Liver (tissue), 3 donors: ENCODE results near the gene SNF8.

ENCODE experiments used
- RXRA ChIP-seq, 2 donors: IDR thresholded peaks; 2 replicates each; pipeline ENCODE4 v1.6.1; 2017 to 2018; ENCODE audit warnings: antibody characterized with exemption in 2 of 2, mild to moderate bottlenecking in 1 of 2
- TAF1 ChIP-seq: conservative IDR thresholded peaks from 2 replicates; pipeline ENCODE4 v1.6.1; 2016; ENCODE audit warnings: antibody characterized with exemption, mild to moderate bottlenecking
- YY1 ChIP-seq: IDR thresholded peaks from 2 replicates; pipeline ENCODE4 v1.6.1; 2016; ENCODE audit warnings: antibody characterized with exemption, mild to moderate bottlenecking
- TF ChIP-seq, protein P1 (sequence below): fragments of 150-350 bp; IDR thresholded peaks from 2 replicates; pipeline ENCODE4 v1.5.1; 2017; ENCODE audit warnings: improper control_type of control experiment, low read depth, low read length; ENCODE audit not compliant: missing input control
- TF ChIP-seq, protein P2 (sequence below): IDR thresholded peaks from 2 replicates; pipeline ENCODE4 v1.6.1; 2016; ENCODE audit warnings: antibody characterized with exemption
- TF ChIP-seq, protein P3 (sequence below): IDR thresholded peaks from 2 replicates; pipeline ENCODE4 v1.6.1; 2016; ENCODE audit warnings: antibody characterized with exemption, mild to moderate bottlenecking
- donor health status: healthy.
- donor health status: healthy.

DNA sequence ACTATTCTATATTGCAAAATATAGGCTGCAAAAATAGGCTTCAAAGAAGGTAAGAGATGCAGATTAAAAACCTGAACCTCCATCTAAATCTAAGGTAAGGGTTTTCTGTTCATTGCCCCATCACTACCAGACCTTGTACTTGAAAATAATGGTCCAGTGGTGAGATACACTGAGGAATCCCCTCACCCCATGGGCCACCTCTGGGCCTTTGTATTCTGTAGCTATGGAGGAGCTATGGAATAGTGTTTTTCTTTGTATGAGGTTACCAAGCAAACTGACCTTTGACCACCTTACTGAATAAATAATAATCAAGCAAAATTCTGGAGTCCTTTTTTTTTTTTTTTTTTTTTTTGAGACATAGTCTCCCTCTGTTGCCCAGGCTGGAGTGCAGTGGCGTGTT, 41.2 kb downstream of the SNF8 start:
- no peak for TF ChIP-seq TAF1
- TF ChIP-seq YY1: no peak
- TF ChIP-seq, protein P1, sequence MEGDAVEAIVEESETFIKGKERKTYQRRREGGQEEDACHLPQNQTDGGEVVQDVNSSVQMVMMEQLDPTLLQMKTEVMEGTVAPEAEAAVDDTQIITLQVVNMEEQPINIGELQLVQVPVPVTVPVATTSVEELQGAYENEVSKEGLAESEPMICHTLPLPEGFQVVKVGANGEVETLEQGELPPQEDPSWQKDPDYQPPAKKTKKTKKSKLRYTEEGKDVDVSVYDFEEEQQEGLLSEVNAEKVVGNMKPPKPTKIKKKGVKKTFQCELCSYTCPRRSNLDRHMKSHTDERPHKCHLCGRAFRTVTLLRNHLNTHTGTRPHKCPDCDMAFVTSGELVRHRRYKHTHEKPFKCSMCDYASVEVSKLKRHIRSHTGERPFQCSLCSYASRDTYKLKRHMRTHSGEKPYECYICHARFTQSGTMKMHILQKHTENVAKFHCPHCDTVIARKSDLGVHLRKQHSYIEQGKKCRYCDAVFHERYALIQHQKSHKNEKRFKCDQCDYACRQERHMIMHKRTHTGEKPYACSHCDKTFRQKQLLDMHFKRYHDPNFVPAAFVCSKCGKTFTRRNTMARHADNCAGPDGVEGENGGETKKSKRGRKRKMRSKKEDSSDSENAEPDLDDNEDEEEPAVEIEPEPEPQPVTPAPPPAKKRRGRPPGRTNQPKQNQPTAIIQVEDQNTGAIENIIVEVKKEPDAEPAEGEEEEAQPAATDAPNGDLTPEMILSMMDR: no peak
- TF ChIP-seq, protein P2, sequence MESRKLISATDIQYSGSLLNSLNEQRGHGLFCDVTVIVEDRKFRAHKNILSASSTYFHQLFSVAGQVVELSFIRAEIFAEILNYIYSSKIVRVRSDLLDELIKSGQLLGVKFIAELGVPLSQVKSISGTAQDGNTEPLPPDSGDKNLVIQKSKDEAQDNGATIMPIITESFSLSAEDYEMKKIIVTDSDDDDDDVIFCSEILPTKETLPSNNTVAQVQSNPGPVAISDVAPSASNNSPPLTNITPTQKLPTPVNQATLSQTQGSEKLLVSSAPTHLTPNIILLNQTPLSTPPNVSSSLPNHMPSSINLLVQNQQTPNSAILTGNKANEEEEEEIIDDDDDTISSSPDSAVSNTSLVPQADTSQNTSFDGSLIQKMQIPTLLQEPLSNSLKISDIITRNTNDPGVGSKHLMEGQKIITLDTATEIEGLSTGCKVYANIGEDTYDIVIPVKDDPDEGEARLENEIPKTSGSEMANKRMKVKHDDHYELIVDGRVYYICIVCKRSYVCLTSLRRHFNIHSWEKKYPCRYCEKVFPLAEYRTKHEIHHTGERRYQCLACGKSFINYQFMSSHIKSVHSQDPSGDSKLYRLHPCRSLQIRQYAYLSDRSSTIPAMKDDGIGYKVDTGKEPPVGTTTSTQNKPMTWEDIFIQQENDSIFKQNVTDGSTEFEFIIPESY: no peak
- no peak for TF ChIP-seq RXRA (IDR thresholded peaks at IDR 0.05)
- TF ChIP-seq, protein P3, sequence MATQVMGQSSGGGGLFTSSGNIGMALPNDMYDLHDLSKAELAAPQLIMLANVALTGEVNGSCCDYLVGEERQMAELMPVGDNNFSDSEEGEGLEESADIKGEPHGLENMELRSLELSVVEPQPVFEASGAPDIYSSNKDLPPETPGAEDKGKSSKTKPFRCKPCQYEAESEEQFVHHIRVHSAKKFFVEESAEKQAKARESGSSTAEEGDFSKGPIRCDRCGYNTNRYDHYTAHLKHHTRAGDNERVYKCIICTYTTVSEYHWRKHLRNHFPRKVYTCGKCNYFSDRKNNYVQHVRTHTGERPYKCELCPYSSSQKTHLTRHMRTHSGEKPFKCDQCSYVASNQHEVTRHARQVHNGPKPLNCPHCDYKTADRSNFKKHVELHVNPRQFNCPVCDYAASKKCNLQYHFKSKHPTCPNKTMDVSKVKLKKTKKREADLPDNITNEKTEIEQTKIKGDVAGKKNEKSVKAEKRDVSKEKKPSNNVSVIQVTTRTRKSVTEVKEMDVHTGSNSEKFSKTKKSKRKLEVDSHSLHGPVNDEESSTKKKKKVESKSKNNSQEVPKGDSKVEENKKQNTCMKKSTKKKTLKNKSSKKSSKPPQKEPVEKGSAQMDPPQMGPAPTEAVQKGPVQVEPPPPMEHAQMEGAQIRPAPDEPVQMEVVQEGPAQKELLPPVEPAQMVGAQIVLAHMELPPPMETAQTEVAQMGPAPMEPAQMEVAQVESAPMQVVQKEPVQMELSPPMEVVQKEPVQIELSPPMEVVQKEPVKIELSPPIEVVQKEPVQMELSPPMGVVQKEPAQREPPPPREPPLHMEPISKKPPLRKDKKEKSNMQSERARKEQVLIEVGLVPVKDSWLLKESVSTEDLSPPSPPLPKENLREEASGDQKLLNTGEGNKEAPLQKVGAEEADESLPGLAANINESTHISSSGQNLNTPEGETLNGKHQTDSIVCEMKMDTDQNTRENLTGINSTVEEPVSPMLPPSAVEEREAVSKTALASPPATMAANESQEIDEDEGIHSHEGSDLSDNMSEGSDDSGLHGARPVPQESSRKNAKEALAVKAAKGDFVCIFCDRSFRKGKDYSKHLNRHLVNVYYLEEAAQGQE: no peak
